NCI-H69 (cell line): ENCODE results near the gene SYCN.
"Not testable (repeated sequence)": the region's sequence is repeated elsewhere in the genome, so short reads cannot be mapped to it uniquely, and the experiment has no call there.

ENCODE experiments used
- DNase-seq: peaks from one replicate; lab custom pipeline; 2025; lab: John Stamatoyannopoulos, UW

The SYCN gene

GRCh38 chr19:39224910-39225309 lies 20.8 kb upstream of the SYCN start:
- DNase-seq, result no peak

- DNase-seq, result no peak
Observed at GRCh38 chr19:39223703-39224279, 19.7 kb upstream of the SYCN start.

- DNase-seq, result not testable (repeated sequence)
Observed at GRCh38 chr19:39219108-39219507, 15.0 kb upstream of the SYCN start.

- peak; percentile 20 for DNase-seq
Observed at GRCh38 chr19:39218230-39219007, 14.4 kb upstream of the SYCN start.

- DNase-seq, result no peak
Observed at GRCh38 chr19:39217094-39217493, 13.0 kb upstream of the SYCN start.

- not testable (repeated sequence) for DNase-seq
Observed at GRCh38 chr19:39215323-39215722, 11.3 kb upstream of the SYCN start.

GRCh38 chr19:39212375-39212742 lies 8.3 kb upstream of the SYCN start:
- peak; percentile 62 for DNase-seq

GRCh38 chr19:39211731-39212374 lies 7.8 kb upstream of the SYCN start:
- no peak for DNase-seq

GRCh38 chr19:39209196-39209595 lies 5.1 kb upstream of the SYCN start:
- DNase-seq, result no peak

GRCh38 chr19:39208175-39208795 lies 4.2 kb upstream of the SYCN start:
- no peak for DNase-seq

- DNase-seq, result no peak
Observed at GRCh38 chr19:39207293-39207836, 3.3 kb upstream of the SYCN start.

- no peak for DNase-seq
Observed at GRCh38 chr19:39206122-39206521, 2.1 kb upstream of the SYCN start.

GRCh38 chr19:39205449-39205764 lies 1.3 kb upstream of the SYCN start:
- DNase-seq, result no peak

GRCh38 chr19:39202998-39203355 lies 1.1 kb downstream of the SYCN start:
- DNase-seq, result no peak

GRCh38 chr19:39200803-39201115 lies 3.3 kb downstream of the SYCN start:
- peak; percentile 50 for DNase-seq

GRCh38 chr19:39200066-39200802 lies 3.8 kb downstream of the SYCN start:
- DNase-seq, result no peak

GRCh38 chr19:39199025-39199424 lies 5.0 kb downstream of the SYCN start:
- DNase-seq, result peak; percentile 38

- DNase-seq, result no peak
Observed at GRCh38 chr19:39197808-39198207, 6.3 kb downstream of the SYCN start.

GRCh38 chr19:39196860-39197562 lies 7.1 kb downstream of the SYCN start, which contains the start of gene NCCRP1:
NCCRP1 (plus strand) TSS chr19:39196964; CDS start chr19:39196983, 19 bp downstream.
- peak; percentile 27 for DNase-seq

- DNase-seq, result peak; percentile 25
Observed at GRCh38 chr19:39196320-39196719, 7.7 kb downstream of the SYCN start.

GRCh38 chr19:39195755-39196154 lies 8.3 kb downstream of the SYCN start:
- no peak for DNase-seq
